ENCODE data around the gene TRIM32. TPM values are rescaled to one million over a fixed set of nuclear protein-coding genes. Genes with fewer than 3 reads are reported as not detected.
"Not testable (repeated sequence)": the region's sequence is repeated elsewhere in the genome, so short reads cannot be mapped to it uniquely, and the experiment has no call there.

The TRIM32 gene
- total RNA-seq, 6 donors from 2014 or later: 9.0 to 22.6 (median 12.8) TPM

- no peaks in the 10 kb centered on the region for H3K27me3 ChIP-seq
- TF ChIP-seq POLR2A (IDR thresholded peaks at IDR 0.05) (no peak), EP300 (IDR thresholded peaks at IDR 0.05) (no peak), POLR2AphosphoS5 (IDR thresholded peaks at IDR 0.05) (no peak)
- TF ChIP-seq, protein P1, sequence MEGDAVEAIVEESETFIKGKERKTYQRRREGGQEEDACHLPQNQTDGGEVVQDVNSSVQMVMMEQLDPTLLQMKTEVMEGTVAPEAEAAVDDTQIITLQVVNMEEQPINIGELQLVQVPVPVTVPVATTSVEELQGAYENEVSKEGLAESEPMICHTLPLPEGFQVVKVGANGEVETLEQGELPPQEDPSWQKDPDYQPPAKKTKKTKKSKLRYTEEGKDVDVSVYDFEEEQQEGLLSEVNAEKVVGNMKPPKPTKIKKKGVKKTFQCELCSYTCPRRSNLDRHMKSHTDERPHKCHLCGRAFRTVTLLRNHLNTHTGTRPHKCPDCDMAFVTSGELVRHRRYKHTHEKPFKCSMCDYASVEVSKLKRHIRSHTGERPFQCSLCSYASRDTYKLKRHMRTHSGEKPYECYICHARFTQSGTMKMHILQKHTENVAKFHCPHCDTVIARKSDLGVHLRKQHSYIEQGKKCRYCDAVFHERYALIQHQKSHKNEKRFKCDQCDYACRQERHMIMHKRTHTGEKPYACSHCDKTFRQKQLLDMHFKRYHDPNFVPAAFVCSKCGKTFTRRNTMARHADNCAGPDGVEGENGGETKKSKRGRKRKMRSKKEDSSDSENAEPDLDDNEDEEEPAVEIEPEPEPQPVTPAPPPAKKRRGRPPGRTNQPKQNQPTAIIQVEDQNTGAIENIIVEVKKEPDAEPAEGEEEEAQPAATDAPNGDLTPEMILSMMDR (IDR thresholded peaks at IDR 0.05): no peak
- peak overlapping the region in 2 of 4 donors; percentile 71 to 85 for H3K4me3 ChIP-seq
- DNase-seq (no peak), ATAC-seq (ENCODE audit: low FRiP score in 2 of 2) (peak in 1 of 2 donors; percentile 12)
- H3K27ac ChIP-seq: no peak overlapping the region
- H3K36me3 ChIP-seq: no peaks in the 10 kb centered on the region
- peaks cover 15 to 32% (median 26%) of the 10 kb centered on the region in 4 donors for H3K4me1 ChIP-seq
- H3K9me3 ChIP-seq: no peaks in the 10 kb centered on the region
Measured at GRCh38 chr9:116686135-116686534, 970 bp upstream of the TRIM32 start.

GRCh38 chr9:116686693-116687073 is 422 bp upstream of the TRIM32 start:
- DNase-seq (no peak), ATAC-seq (ENCODE audit: low FRiP score in 2 of 2) (peak; percentile 40)
- Histone ChIP-seq H3K4me3 (peak overlapping the region; percentile 71 to 85 (median 78)), H3K4me1 (peaks cover 15 to 32% (median 26%) of the 10 kb centered on the region in 4 donors), H3K36me3 (no peaks in the 10 kb centered on the region), H3K9me3 (no peaks in the 10 kb centered on the region), H3K27me3 (no peaks in the 10 kb centered on the region), H3K27ac (peak overlapping the region; percentile 73 to 93 (median 77))
- 10 to 21% methylated on average over 7 of the region's 7 CpGs for WGBS, 2 donors
- no peak for TF ChIP-seq POLR2AphosphoS5 (IDR thresholded peaks at IDR 0.05)
- TF ChIP-seq POLR2A (IDR thresholded peaks at IDR 0.05): no peak
- no peak for TF ChIP-seq EP300 (IDR thresholded peaks at IDR 0.05)

- peak overlapping the region; percentile 71 to 85 (median 78) for H3K4me3 ChIP-seq
- H3K4me1 ChIP-seq: peaks cover 15 to 36% (median 27%) of the 10 kb centered on the region in 4 donors
- H3K27me3 ChIP-seq: no peaks in the 10 kb centered on the region
- 17% methylated on average over 7 of the region's 7 CpGs for WGBS, 2 donors
- H3K9me3 ChIP-seq: no peaks in the 10 kb centered on the region
- ATAC-seq (ENCODE audit: low FRiP score in 2 of 2): peak; percentile 17 to 49
- peak overlapping the region in 3 of 4 donors; percentile 73 to 93 (median 79) for H3K27ac ChIP-seq
- DNase-seq: no peak
- no peaks in the 10 kb centered on the region for H3K36me3 ChIP-seq
- TF ChIP-seq, protein P1 (IDR thresholded peaks at IDR 0.05): no peak
- no peak for TF ChIP-seq EP300 (IDR thresholded peaks at IDR 0.05)
- no peak for TF ChIP-seq POLR2AphosphoS5 (IDR thresholded peaks at IDR 0.05)
- TF ChIP-seq POLR2A (IDR thresholded peaks at IDR 0.05): no peak
Measured at GRCh38 chr9:116687754-116688135, 640 bp downstream of the TRIM32 start.

- H3K27ac ChIP-seq: no peak overlapping the region
- ATAC-seq (ENCODE audit: low FRiP score in 2 of 2) (no peak), DNase-seq (no peak)
- peaks cover 18 to 45% (median 33%) of the 10 kb centered on the region in 4 donors for H3K4me1 ChIP-seq
- no peaks in the 10 kb centered on the region for H3K9me3 ChIP-seq
- H3K4me3 ChIP-seq: no peak overlapping the region
- H3K36me3 ChIP-seq: no peaks in the 10 kb centered on the region
- WGBS, 2 donors: 83 to 92% methylated on average over 3 of the region's 3 CpGs
- no peaks in the 10 kb centered on the region for H3K27me3 ChIP-seq
- TF ChIP-seq, protein P1 (IDR thresholded peaks at IDR 0.05): no peak
- no peak for TF ChIP-seq EP300 (IDR thresholded peaks at IDR 0.05)
- no peak for TF ChIP-seq POLR2A (IDR thresholded peaks at IDR 0.05)
- TF ChIP-seq POLR2AphosphoS5 (IDR thresholded peaks at IDR 0.05): no peak
Measured at GRCh38 chr9:116688806-116689485, 1.8 kb downstream of the TRIM32 start.

DNA sequence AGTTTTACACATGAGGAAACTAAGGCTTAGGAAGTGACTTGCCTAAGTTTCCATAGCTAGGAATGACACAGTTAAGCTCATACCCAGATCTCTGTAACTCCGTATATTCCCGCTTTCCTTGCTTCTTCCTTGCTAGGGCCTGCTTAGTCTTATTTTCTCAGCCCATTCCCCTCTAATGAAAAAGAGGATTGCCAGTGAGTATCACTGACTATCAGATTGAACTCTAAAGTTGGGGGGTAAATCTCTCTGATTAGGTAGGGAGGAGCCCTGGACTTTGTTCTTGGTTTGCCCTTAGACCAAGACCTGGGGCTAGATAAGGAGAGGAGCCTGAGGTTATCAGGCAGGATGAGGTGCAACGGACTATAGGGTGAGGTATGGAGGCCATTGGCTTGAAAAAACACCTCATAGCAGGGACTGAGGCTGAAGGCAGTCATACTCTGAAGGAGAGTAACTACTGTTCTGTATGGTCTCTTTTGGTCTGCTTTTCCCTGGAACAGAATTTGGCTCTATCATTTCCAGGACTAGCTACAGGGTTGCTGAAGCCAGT is 2.5 kb downstream of the TRIM32 start:
- Histone ChIP-seq H3K4me1 (peaks cover 18 to 45% (median 33%) of the 10 kb centered on the region in 4 donors), H3K27me3 (no peaks in the 10 kb centered on the region), H3K27ac (no peak overlapping the region), H3K9me3 (no peaks in the 10 kb centered on the region), H3K4me3 (no peak overlapping the region), H3K36me3 (no peaks in the 10 kb centered on the region)
- ATAC-seq (ENCODE audit: low FRiP score in 2 of 2) (no peak), DNase-seq (no peak)
- TF ChIP-seq EP300 (IDR thresholded peaks at IDR 0.05) (no peak), POLR2A (IDR thresholded peaks at IDR 0.05) (no peak), POLR2AphosphoS5 (IDR thresholded peaks at IDR 0.05) (no peak)
- TF ChIP-seq, protein P1 (IDR thresholded peaks at IDR 0.05): no peak
- WGBS, 2 donors: 96 to 97% methylated on average over 3 of the region's 3 CpGs

DNA sequence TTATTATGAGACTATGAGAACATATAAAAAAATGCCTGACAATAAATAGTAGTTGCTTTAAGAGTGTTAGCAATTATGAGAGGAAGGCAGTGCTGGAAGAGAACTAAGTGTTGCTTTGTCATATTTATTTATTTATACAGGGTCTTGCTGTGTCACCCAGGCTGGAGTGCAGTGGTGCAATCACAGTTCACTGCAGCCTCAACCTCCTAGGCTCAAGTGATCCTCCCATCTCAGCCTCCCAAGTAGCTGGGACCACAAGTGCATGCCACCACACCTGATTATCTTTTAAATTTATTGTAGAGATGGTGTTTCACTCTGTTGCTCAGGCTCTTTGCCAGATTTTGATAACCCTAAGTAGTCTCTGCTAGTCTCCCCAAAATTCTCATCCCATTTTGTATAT is 3.7 kb downstream of the TRIM32 start:
- not testable (repeated sequence) for ATAC-seq (ENCODE audit: low FRiP score in 2 of 2); H3K27me3 ChIP-seq; H3K4me3 ChIP-seq; H3K27ac ChIP-seq; DNase-seq; H3K9me3 ChIP-seq; H3K36me3 ChIP-seq
- H3K4me1 ChIP-seq: peaks cover 18 to 45% (median 34%) of the 10 kb centered on the region in 4 donors

Measured in upper lobe of left lung (tissue), 6 donors.